ELF-1 (cell line): Measurements from ENCODE around the gene ALG12.
A peak's percentile ranks its signal among the peaks of the same experiment; 100 is the strongest.

Experiments used
- DNase-seq: peaks from one replicate; pipeline ENCODE4 v3.0.0-alpha.2; 2016; ENCODE audit warnings: low read depth, low spot score

ALG12 gene

DNA sequence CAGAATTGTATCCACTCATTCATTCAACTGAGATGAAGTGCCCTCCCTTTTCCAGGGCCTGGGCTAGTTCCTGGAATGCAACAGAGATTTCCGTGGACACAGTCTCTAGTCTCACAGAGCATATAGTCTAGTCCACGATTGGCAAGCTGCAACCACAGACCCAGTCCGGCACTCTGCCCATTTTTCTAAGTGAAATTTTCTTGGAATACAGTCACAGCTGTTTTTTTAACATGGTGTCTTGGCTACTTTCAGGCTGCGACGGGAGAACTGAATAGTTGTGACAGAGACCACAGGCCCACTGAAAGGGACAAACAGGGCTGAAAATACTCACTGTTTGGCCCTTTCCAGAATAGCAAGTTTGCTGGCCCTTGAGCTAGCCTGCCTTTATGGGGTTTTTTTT, 29.2 kb downstream of the ALG12 start:
- no peak for DNase-seq

DNA sequence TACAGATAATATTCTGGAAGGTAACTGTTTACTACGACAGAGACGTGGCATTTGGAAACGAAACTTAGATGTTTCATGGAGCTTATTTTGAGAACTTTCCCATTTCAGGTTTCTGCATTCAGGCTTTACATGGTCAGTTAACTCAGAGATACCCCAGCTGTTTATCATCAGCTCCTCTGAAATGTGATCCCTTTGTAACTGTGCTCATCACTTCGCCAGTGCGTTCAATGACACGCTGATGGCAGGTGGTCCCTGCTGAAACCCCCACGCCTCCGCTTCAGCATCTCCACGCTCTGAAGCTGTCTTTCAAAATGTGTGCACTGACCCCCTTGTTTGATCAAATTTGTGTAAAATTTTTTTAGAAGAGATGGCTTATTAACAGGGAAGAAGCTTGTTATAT, 30.5 kb downstream of the ALG12 start:
- no peak for DNase-seq

DNA sequence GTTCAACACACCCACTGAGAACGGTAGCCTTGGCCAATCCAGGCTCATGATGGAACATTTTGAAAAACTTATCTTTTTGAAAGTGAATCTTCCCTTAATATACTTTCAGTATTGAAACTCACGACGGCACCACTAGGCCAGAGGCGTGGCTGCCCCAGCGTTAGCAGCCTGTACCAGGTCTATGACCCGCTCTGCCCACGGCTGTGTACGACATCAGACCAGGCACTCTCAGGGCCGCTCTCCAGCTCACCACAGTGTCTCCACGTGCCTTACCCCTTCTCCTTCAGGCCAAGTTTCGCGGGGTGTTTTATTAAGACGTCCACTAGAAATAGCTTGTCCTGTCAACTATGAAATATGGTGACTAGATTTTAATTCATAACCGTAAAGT, 31.2 kb downstream of the ALG12 start:
- DNase-seq: no peak

DNA sequence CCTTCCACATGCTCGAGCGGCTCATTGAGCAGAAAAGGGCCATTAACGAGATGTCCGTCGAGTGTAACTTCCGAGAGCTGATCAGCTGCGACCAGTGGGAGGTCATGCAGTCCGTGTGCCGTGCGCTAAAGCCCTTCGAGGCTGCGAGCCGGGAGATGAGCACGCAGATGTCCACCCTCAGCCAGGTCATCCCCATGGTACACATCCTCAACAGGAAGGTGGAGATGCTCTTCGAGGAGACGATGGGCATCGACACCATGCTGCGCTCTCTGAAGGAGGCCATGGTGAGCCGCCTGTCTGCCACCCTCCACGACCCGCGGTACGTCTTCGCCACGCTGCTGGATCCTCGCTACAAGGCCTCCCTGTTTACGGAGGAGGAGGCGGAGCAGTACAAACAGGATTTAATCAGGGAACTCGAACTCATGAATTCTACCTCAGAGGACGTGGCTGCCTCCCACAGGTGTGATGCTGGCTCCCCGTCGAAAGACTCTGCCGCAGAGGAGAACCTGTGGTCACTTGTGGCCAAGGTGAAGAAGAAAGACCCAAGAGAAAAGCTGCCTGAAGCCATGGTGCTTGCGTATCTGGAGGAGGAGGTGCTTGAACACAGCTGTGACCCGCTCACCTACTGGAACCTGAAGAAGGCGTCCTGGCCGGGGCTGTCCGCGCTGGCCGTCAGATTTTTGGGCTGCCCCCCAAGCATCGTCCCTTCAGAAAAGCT, 31.7 kb downstream of the ALG12 start:
- DNase-seq: no peak

DNA sequence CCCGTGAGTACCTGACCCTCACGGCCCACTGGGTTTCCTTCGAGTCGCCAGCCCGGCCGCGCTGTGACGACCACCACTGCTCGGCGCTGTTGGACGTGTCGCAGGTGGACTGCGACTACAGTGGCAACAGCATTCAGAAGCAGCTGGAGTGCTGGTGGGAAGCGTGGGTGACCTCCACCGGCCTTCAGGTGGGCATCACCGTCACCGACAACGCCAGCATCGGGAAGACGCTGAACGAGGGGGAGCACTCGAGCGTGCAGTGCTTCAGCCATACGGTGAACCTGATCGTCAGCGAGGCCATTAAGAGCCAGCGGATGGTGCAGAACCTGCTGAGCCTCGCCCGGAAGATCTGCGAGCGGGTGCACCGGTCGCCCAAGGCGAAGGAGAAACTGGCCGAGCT, 32.4 kb downstream of the ALG12 start:
- no peak for DNase-seq

DNA sequence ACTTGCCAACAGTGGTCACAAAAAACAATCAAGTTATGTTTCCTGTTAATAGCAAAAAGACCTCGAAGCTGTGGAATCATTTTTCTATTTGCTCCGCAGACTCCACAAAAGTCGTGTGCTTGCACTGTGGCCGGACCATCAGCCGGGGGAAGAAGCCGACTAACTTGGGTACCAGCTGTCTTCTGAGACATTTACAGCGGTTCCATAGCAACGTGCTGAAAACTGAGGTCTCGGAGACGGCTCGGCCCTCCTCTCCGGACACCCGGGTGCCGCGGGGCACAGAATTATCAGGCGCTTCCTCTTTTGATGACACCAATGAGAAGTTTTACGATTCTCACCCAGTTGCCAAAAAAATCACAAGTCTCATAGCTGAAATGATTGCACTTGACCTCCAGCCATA, 33.0 kb downstream of the ALG12 start:
- no peak for DNase-seq

DNA sequence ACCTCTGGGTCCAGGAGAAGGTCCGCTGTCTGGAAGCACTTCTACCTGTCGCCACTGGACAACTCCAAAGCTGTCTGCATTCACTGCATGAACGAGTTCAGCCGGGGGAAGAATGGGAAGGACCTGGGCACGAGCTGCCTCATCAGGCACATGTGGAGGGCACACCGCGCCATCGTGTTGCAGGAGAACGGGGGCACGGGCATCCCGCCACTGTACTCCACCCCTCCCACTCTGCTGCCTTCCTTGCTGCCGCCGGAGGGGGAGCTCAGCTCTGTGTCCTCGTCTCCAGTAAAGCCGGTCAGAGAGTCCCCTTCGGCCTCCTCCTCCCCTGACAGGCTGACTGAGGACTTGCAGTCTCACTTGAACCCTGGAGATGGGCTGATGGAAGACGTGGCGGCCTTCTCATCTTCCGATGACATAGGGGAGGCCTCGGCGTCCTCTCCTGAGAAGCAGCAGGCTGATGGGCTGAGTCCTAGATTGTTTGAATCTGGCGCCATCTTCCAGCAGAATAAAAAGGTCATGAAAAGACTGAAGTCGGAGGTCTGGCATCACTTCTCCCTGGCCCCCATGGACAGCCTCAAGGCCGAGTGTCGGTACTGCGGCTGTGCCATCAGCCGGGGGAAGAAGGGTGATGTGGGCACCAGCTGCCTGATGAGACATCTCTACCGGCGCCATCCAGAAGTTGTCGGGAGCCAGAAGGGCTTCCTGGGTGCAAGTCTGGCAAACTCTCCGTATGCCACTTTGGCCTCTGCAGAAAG, 33.6 kb downstream of the ALG12 start:
- no peak for DNase-seq

DNA sequence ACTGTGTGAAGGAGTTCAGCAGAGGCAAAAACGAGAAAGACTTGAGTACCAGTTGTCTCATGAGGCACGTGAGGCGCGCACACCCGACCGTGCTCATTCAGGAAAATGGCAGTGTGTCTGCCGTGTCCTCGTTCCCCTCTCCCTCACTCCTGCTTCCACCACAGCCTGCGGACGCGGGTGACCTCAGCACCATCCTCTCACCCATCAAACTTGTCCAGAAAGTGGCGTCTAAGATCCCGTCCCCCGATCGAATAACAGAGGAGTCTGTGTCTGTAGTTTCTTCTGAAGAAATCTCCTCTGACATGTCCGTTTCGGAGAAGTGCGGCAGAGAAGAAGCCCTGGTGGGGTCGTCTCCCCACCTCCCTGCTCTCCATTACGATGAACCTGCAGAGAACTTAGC, 34.2 kb downstream of the ALG12 start:
- DNase-seq: no peak

DNA sequence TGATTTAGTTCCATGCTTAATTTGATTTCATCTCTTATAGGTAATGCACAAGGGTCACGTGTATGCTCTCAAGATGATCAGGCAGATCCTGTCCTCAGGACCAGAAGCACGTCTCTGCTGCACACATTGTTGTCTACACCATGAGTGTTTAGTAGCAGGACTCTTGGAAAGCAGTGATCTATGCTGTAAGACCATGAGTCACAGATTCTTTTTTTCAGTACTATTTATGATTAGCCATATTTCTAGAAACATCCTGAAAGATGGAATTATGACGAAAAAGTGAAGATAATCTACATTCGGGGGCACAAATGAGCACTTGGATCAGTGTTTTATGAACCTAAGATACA, 35.0 kb downstream of the ALG12 start:
- no peak for DNase-seq

DNA sequence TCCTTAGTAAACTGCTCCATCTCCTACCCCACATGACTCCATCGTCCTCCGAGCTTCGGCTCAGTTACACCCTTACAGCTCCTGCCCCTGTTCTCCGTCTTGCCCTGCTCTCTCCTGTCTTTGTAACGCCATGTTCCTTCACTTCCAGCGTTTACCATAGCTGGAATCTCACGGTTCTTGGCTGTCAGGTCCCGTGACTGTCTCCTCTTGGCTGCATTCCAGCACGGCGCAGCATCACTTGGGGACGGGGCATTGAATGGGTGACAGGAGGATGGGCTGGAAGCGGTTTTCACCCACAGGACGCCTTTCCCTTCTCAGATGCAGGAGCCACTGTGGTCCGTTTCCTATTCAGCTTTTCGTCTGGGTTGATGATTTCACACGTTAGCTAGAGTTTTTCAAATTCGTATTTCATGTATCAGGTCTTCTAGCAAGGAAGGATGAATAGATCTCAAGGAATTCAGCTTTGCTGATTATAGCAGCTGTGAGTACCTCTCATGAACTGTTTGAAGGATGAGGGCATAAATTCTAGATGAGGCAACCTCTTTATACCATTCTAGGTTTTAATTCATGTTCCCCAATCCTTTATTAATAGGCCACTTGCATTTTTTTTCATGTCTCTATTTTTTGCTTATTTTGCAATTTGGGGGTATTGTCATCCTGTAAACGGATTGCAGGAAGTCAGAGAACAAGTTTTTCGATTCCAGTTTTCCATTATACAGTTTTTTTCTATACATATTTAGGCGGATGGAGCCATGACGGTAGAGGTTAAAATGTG, 35.5 kb downstream of the ALG12 start:
- no peak for DNase-seq

DNA sequence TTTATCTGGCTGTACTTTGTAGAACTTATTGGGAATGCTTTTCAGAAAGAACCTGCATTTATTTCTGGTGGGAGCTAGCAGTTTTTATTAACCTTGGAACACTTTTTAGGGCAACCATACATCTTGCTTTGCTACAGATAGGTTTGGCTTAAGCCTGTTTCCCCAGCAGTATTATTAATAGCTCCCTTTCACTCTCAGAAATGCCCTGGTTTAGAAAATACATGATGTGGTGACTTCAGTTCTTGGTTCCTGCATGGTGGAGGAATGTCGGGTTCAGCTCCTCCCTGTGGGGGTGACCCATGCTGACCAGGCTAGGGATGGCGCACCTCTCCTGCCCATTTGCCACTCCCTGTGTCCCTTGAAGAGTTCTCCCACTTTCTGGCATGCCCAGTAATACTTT, 36.4 kb downstream of the ALG12 start:
- DNase-seq: no peak

DNA sequence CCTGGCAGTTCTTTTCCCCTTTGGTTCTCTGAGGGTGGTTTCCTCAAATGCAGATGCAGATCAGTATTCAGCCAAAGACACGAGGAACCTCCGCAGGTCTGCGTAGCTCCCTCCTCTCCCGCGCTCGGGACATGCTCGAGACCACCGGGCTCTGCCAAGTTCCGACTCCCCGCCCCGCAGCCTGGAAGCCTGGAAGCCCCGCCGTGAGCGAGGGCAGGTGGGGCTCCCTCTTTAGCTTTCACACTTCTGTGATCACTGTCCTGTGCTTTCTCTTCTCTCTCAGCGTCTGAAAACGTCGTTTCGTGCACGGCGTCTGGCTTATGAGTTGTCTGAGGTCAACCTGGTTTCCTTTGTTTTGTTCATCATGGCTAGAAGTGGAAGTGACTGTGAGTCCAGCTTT, 38.0 kb downstream of the ALG12 start:
- DNase-seq: peak; percentile 49

DNA sequence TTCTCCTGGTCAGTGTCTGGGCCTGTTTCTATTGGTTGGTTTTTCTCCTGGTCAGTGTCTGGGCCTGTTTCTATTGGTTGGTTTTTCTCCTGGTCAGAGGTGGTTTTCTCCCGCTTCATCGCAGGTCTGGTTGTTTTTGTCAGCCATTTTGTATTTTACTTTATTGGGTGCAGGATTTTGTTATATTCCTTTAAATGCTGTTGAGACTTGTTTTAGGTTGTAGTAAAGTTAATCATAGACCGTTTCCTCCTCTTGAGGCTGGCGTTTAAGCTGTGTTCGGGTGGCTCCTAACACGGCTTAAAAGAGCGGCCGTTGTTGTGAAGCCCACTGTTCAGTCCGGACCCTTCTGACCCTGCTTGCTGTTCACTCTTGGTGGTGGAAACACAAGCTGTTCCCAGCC, 38.4 kb downstream of the ALG12 start:
- DNase-seq: no peak

DNA sequence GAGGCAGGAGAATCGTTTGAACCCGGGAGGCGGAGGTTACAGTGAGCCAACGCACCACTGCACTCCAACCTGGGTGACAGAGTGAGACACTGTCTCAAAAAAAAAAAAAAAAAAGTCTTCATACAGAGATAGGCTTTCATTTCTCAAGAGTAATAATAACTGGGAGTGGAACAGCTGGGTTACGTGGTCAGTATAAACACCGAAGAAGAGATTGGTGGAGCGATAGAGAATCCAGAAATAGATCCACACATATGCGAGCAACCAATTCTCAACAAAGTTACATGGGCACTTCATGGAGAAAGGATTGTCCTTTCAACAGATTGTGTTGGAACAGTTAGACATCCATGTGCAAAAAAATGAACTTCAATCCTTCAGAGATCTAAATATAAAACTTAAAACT, 40.0 kb downstream of the ALG12 start:
- DNase-seq: no peak

DNA sequence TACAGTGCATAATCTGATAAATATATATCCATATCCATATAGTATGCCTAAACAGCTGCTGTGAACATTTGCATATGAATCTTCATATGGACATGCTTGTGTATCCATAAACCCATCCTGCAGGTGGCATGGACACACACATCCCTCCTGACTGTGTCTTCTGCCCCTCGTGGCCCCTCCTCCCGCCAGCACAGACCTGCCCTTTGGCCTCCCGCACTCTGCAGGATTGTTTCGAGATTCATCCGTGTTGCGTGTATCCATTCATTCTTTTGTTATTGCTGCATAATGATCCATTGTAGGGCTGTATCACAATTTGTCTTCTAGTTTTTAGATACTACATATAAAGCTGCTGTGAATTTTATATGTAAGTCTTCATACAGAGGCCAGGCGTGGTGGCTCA, 40.6 kb downstream of the ALG12 start:
- DNase-seq: no peak

DNA sequence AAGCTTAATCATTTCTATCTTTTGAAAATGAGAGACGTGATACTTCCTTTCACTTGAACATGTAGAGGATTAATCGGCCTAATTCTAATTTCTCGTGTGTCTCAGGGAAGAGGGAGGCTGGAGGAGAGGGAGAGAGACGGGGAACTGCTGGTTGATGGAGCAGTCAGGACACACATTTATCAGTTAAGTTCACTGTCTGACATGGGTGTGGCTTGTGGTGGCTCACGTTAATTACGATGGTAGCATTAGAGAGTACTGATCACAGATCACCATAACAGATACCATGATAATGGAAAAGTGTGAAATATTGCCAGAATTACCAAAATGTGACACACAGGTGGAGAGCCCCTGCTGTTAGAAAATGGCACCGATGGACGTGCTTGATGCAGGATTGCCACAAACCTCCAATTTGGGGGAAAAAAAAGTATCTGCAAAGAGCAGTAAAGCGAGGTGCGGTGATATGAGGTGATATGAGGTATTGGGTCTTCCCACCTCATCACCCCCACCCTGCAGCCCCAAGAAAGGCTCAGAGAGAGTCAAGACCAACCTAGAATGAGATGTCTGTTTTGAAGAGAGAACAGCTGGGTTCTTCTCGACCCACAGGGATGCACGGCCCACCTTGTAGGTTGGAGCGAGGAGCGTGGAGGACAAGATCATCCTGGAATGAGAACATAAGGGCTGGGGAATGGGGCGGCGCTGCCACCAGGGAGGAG, 44.9 kb downstream of the ALG12 start:
- DNase-seq: no peak

DNA sequence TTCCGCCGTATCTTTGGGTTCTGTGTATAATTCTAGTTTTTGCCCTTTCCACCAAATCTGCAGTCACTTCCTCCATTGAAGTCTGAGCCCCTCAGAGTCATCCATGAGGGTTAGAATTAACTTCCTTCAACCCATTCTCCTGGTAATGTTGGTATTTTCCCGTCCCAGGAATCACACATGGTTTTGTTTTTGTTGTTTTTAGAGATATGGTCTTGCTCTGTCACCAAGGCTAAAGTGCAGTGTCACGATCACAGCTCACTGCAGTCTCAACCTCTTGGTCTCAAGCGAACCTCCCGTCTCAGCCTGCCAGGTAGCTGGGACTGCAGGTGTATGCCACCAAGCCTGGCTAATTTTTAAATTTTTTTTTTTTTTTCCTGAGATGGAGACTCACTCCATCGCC, 45.9 kb downstream of the ALG12 start:
- no peak for DNase-seq

DNA sequence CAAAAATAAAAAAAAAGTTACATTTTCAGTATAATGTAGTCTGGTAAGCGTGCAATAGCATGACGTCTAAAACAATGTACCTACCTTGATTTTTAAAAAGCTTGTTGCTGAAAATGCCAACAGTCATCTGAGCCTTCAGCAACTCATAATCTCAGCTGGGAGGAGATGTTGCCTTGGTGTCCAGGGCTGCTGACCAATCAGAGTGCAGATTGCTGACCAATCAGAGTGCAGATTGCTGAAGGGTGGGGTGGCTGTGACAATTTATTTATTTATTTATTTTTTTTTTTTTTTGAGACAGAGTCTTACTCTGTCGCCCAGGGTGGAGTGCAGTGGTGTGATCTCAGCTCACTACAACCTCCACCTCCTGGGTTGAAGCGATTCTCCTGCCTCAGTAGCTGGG, 46.8 kb downstream of the ALG12 start:
- no peak for DNase-seq

DNA sequence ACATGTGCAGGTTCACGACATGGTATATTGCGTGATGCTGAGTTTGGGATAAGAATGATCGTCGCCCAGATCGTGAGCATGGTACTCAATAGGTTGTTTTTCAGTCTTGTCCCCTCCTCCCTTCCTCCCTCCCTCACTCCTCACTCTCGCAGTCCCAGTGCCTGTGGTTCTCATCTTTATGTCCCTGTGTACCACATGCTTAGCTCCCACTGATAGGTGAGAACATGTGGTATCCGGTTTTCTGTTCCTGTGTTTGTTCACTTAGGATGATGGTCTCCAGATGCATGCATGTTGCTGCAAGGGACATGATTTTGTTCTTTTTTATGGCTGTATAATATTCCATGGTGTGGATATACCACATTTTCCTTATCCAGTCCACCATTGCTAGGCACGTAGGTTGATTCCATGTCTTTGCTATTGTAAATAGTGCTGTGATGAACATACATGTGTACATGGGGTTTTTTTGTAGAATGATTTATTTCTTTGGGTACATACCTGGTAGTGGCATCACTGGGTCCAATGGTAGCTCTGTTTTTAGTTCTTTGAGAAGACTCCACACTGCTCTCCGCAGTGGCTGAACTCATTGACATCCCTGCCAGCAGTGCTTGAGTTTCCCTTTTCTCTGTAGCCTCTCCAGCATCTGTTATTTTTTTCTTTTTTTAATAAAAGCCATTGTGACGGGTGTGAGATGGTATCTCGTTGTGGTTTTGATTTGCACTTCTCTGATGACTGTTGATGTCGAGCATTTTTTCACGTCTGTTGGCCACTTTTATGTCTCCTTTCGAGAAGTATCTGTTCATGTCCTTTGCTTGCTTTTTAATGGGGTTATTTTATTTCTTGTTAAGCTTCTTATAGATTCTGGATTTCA, 48.2 kb downstream of the ALG12 start:
- DNase-seq: no peak

DNA sequence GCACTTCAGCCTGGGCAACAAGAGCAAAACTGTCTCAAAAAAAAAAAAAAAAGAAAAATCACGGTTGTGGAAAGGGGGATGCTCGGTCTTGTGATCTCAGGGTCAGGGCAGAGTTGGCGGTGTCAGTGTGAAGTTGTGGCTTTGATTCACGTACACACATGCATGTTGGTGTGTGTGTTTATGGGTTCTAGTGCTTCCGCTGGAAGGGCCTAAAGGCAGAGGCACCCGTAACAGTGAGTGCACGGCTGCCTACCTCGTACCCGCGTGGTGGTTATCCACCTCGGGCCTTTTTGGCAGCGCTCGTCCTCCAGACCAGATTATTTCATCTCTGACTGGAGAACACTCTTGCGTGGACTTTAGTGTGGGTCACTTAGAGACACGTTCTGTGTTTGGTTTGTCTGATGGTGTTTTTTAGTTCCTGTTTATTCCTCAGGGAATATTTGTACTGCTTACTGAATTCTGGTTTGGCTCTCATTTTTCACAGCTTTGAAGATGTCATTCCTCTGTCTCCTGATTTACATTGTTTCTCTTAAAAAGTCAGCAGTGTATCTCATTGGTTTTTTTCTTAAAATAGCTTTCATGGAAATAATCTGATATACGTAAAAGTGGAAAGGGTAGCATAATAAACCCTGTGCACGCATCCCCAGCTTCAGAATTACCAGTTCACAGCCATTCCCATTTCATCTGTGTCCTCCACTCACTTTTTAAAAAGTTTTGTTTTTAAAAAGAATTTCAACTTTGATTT, 49.0 kb downstream of the ALG12 start:
- DNase-seq: no peak
